ENCODE measurements around the gene PDE4DIP. TPM values are rescaled to one million over a fixed set of nuclear protein-coding genes. Genes with fewer than 3 reads are reported as not detected.
"Not testable (repeated sequence)": the region's sequence is repeated elsewhere in the genome, so short reads cannot be mapped to it uniquely, and the experiment has no call there.

Gene PDE4DIP
- total and polyA plus RNA-seq, 2 experiments from 2014 or later = 16.5 to 35.2 TPM

GRCh38 chr1:148951336-148952227 lies 107.4 kb downstream of the PDE4DIP start:
- peak; percentile 33; the same call in 1 of the 2 replicates for TF ChIP-seq CREB1 (CRISPR knock-in tag; IDR thresholded peaks at IDR 0.05; ENCODE audit: low read depth)
- ATAC-seq (peak; percentile 77), DNase-seq (ENCODE audit: low spot score) (peak; percentile 77)
- H3K79me2 ChIP-seq (replicated peaks; ENCODE audit: insufficient read depth); H3K4me1 ChIP-seq (ENCODE audit: insufficient read depth); H3K9me2 ChIP-seq (ENCODE audit: insufficient read depth); H3K36me3 Mint-ChIP-seq (ENCODE audit: low read depth); H3K27me3 ChIP-seq (ENCODE audit: insufficient read depth); H3K27me3 Mint-ChIP-seq (ENCODE audit: insufficient read depth, low read depth, poor library complexity); H3K9me3 Mint-ChIP-seq; H3F3A ChIP-seq (replicated peaks; ENCODE audit: low read depth); H3K36me3 ChIP-seq (ENCODE audit: insufficient read depth); H4K20me1 ChIP-seq (replicated peaks; ENCODE audit: insufficient read depth): not testable (repeated sequence)
- peak overlapping the region; percentile 93 for H2AFZ ChIP-seq
- H3K27ac Mint-ChIP-seq = peak overlapping the region; percentile 98
- H3K27ac ChIP-seq (ENCODE audit: low read depth) = peak overlapping the region; percentile 98
- peaks cover 11% of the 10 kb centered on the region for H3K4me1 Mint-ChIP-seq
- peak overlapping the region; percentile 86 for H3K4me3 ChIP-seq
- peak overlapping the region; percentile 93 for H3K4me3 Mint-ChIP-seq
- H3K4me2 ChIP-seq = peak overlapping the region; percentile 78

GRCh38 chr1:148952253-148952937 lies 108.2 kb downstream of the PDE4DIP start:
- not testable (repeated sequence) for H3K27ac ChIP-seq (ENCODE audit: low read depth); H3F3A ChIP-seq (replicated peaks; ENCODE audit: low read depth); H3K4me1 ChIP-seq (ENCODE audit: insufficient read depth); DNase-seq (ENCODE audit: low spot score); H3K36me3 Mint-ChIP-seq (ENCODE audit: low read depth); H2AFZ ChIP-seq; H3K36me3 ChIP-seq (ENCODE audit: insufficient read depth); H3K9me2 ChIP-seq (ENCODE audit: insufficient read depth); H3K27me3 ChIP-seq (ENCODE audit: insufficient read depth); H3K27ac Mint-ChIP-seq; H3K4me1 Mint-ChIP-seq; H3K27me3 Mint-ChIP-seq (ENCODE audit: insufficient read depth, low read depth, poor library complexity); H3K79me2 ChIP-seq (replicated peaks; ENCODE audit: insufficient read depth); H4K20me1 ChIP-seq (replicated peaks; ENCODE audit: insufficient read depth); H3K9me3 Mint-ChIP-seq
- H3K4me3 Mint-ChIP-seq = peak overlapping the region; percentile 93
- H3K4me3 ChIP-seq = peak overlapping the region; percentile 86
- peak; percentile 85 for ATAC-seq
- H3K4me2 ChIP-seq = peak overlapping the region; percentile 95

- not testable (repeated sequence) for H3K9me2 ChIP-seq (ENCODE audit: insufficient read depth); H3K27me3 ChIP-seq (ENCODE audit: insufficient read depth); H3K27me3 Mint-ChIP-seq (ENCODE audit: insufficient read depth, low read depth, poor library complexity); H3K79me2 ChIP-seq (replicated peaks; ENCODE audit: insufficient read depth); H3K36me3 Mint-ChIP-seq (ENCODE audit: low read depth); H2AFZ ChIP-seq; H3K36me3 ChIP-seq (ENCODE audit: insufficient read depth); H4K20me1 ChIP-seq (replicated peaks; ENCODE audit: insufficient read depth); H3K9me3 Mint-ChIP-seq; H3F3A ChIP-seq (replicated peaks; ENCODE audit: low read depth); H3K27ac Mint-ChIP-seq; H3K4me1 ChIP-seq (ENCODE audit: insufficient read depth); H3K27ac ChIP-seq (ENCODE audit: low read depth); H3K4me1 Mint-ChIP-seq
- peak; percentile 1 for ATAC-seq
- peak; percentile 26 for DNase-seq (ENCODE audit: low spot score)
- H3K4me2 ChIP-seq = peak overlapping the region; percentile 95
- H3K4me3 Mint-ChIP-seq = peak overlapping the region; percentile 81
- peak overlapping the region; percentile 86 for H3K4me3 ChIP-seq
These were observed 108.8 kb downstream of the PDE4DIP start for GRCh38 chr1:148952938-148953616.

GRCh38 chr1:148953730-148954129 lies 109.5 kb downstream of the PDE4DIP start:
- DNase-seq (ENCODE audit: low spot score); H3K27ac Mint-ChIP-seq; H3K36me3 ChIP-seq (ENCODE audit: insufficient read depth); H3K27me3 Mint-ChIP-seq (ENCODE audit: insufficient read depth, low read depth, poor library complexity); H2AFZ ChIP-seq; H3K27me3 ChIP-seq (ENCODE audit: insufficient read depth); H3K36me3 Mint-ChIP-seq (ENCODE audit: low read depth); H3K27ac ChIP-seq (ENCODE audit: low read depth); H4K20me1 ChIP-seq (replicated peaks; ENCODE audit: insufficient read depth); ATAC-seq; H3K9me3 Mint-ChIP-seq; H3K79me2 ChIP-seq (replicated peaks; ENCODE audit: insufficient read depth); H3F3A ChIP-seq (replicated peaks; ENCODE audit: low read depth); H3K4me1 Mint-ChIP-seq; H3K9me2 ChIP-seq (ENCODE audit: insufficient read depth); H3K4me1 ChIP-seq (ENCODE audit: insufficient read depth): not testable (repeated sequence)
- Histone ChIP-seq H3K4me2 (peak overlapping the region; percentile 95), H3K4me3 (peak overlapping the region; percentile 86)
- peak overlapping the region; percentile 62 for H3K4me3 Mint-ChIP-seq

- not testable (repeated sequence) for H3K27ac Mint-ChIP-seq; H3K27me3 Mint-ChIP-seq (ENCODE audit: insufficient read depth, low read depth, poor library complexity); H3K27me3 ChIP-seq (ENCODE audit: insufficient read depth); H3K36me3 ChIP-seq (ENCODE audit: insufficient read depth); H3K4me1 Mint-ChIP-seq; H2AFZ ChIP-seq; H3K9me3 Mint-ChIP-seq; H3K4me2 ChIP-seq; H4K20me1 ChIP-seq (replicated peaks; ENCODE audit: insufficient read depth); H3K4me3 ChIP-seq; DNase-seq (ENCODE audit: low spot score); H3K4me1 ChIP-seq (ENCODE audit: insufficient read depth); H3K4me3 Mint-ChIP-seq; H3K79me2 ChIP-seq (replicated peaks; ENCODE audit: insufficient read depth); H3K27ac ChIP-seq (ENCODE audit: low read depth); H3K36me3 Mint-ChIP-seq (ENCODE audit: low read depth); H3K9me2 ChIP-seq (ENCODE audit: insufficient read depth); H3F3A ChIP-seq (replicated peaks; ENCODE audit: low read depth)
- ATAC-seq = peak; percentile 76
These were observed 114.1 kb downstream of the PDE4DIP start for GRCh38 chr1:148958343-148958742.
